Ishikawa (cell line): ENCODE measurements around the gene NDUFAF7.

Source experiments
- CEBPB ChIP-seq: IDR thresholded peaks from 2 replicates; pipeline ENCODE4 v1.6.1; 2012
- CREB1 ChIP-seq: IDR thresholded peaks from 2 replicates; pipeline ENCODE4 v1.6.1; 2012; ENCODE audit warnings: low read depth
- EGR1 ChIP-seq: IDR thresholded peaks from 2 replicates; pipeline ENCODE4 v1.6.1; 2012
- EP300 ChIP-seq: IDR thresholded peaks from 2 replicates; pipeline ENCODE4 v1.6.1; 2012; ENCODE audit warnings: borderline replicate concordance
- NFIC ChIP-seq: IDR thresholded peaks from 2 replicates; pipeline ENCODE4 v1.6.1; 2012
- RAD21 ChIP-seq: IDR thresholded peaks from 2 replicates; pipeline ENCODE4 v1.6.1; 2012; ENCODE audit warnings: low read depth
- REST ChIP-seq: IDR thresholded peaks from 2 replicates; pipeline ENCODE4 v1.6.1; 2012; ENCODE audit warnings: low read depth, mild to moderate bottlenecking
- YY1 ChIP-seq: IDR thresholded peaks from 2 replicates; pipeline ENCODE4 v1.6.1; 2012; ENCODE audit warnings: low read depth
- TF ChIP-seq, protein P1 (sequence below): IDR thresholded peaks from 2 replicates; pipeline ENCODE4 v1.6.1; 2012

DNA sequence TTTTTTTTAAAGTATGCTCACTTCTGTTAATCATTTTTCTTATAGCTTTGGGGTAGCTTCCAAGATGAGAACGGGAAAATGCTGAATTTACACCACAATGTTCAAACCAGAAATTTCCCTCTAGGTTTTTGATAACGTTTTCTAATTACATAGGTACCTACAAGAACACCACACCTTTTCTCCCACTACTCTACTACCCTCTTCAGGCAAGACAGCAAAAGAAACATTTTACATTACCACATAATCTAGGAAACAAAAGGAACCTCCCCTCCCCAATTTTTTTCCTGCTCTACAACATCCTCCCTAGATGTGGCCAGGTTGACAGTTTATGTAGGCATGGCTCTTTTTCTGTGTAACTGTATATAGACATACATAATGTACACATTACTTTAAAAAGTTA, 32.4 kb downstream of the NDUFAF7 start:
- TF ChIP-seq RAD21 (no peak), EGR1 (no peak), NFIC (no peak), YY1 (no peak), CREB1 (no peak), EP300 (no peak), CEBPB (no peak), REST (no peak)
- TF ChIP-seq, protein P1, sequence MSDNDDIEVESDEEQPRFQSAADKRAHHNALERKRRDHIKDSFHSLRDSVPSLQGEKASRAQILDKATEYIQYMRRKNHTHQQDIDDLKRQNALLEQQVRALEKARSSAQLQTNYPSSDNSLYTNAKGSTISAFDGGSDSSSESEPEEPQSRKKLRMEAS = no peak
